ENCODE results near the gene WDFY3.

The WDFY3 gene

GRCh38 chr4:84792366-84793301 is 173.9 kb downstream of the WDFY3 start:
- DNase-seq (ENCODE audit: low read depth, low spot score): no peak

GRCh38 chr4:84790769-84791565 is 175.5 kb downstream of the WDFY3 start:
- DNase-seq (ENCODE audit: low read depth, low spot score): no peak

GRCh38 chr4:84786478-84786877 is 180.0 kb downstream of the WDFY3 start:
- no peak for DNase-seq (ENCODE audit: low read depth, low spot score)

- no peak for DNase-seq (ENCODE audit: low read depth, low spot score)
These were observed 184.0 kb downstream of the WDFY3 start for GRCh38 chr4:84782517-84782916.

- DNase-seq (ENCODE audit: low read depth, low spot score): no peak
These were observed 185.8 kb downstream of the WDFY3 start for GRCh38 chr4:84780719-84781118.

GRCh38 chr4:84778041-84778440 is 188.4 kb downstream of the WDFY3 start:
- DNase-seq (ENCODE audit: low read depth, low spot score): no peak

GRCh38 chr4:84767168-84767567 is 199.3 kb downstream of the WDFY3 start:
- no peak for DNase-seq (ENCODE audit: low read depth, low spot score)

- DNase-seq (ENCODE audit: low read depth, low spot score): no peak
These were observed 213.0 kb downstream of the WDFY3 start for GRCh38 chr4:84753321-84753972.

- no peak for DNase-seq (ENCODE audit: low read depth, low spot score)
These were observed 214.8 kb downstream of the WDFY3 start for GRCh38 chr4:84751707-84752106.

GRCh38 chr4:84750960-84751283 is 215.6 kb downstream of the WDFY3 start:
- no peak for DNase-seq (ENCODE audit: low read depth, low spot score)

GRCh38 chr4:84750260-84750959 is 216.1 kb downstream of the WDFY3 start:
- no peak for DNase-seq (ENCODE audit: low read depth, low spot score)

- no peak for DNase-seq (ENCODE audit: low read depth, low spot score)
These were observed 226.4 kb downstream of the WDFY3 start for GRCh38 chr4:84740057-84740456.

- DNase-seq (ENCODE audit: low read depth, low spot score): no peak
These were observed 227.9 kb downstream of the WDFY3 start for GRCh38 chr4:84738622-84739021.

GRCh38 chr4:84737656-84738055 is 228.8 kb downstream of the WDFY3 start:
- DNase-seq (ENCODE audit: low read depth, low spot score): no peak

- DNase-seq (ENCODE audit: low read depth, low spot score): no peak
These were observed 232.5 kb downstream of the WDFY3 start for GRCh38 chr4:84734037-84734436.

- no peak for DNase-seq (ENCODE audit: low read depth, low spot score)
These were observed 233.0 kb downstream of the WDFY3 start for GRCh38 chr4:84733343-84734033.

GRCh38 chr4:84730375-84730774 is 236.1 kb downstream of the WDFY3 start:
- DNase-seq (ENCODE audit: low read depth, low spot score): no peak

- DNase-seq (ENCODE audit: low read depth, low spot score): no peak
These were observed 239.0 kb downstream of the WDFY3 start for GRCh38 chr4:84727491-84727890.

GRCh38 chr4:84726356-84726755 is 240.1 kb downstream of the WDFY3 start:
- DNase-seq (ENCODE audit: low read depth, low spot score): no peak

- no peak for DNase-seq (ENCODE audit: low read depth, low spot score)
These were observed 243.8 kb downstream of the WDFY3 start for GRCh38 chr4:84722720-84723119.

GRCh38 chr4:84719115-84719514 is 247.4 kb downstream of the WDFY3 start:
- no peak for DNase-seq (ENCODE audit: low read depth, low spot score)
